ENCODE data around the gene PHF21B.

DNA sequence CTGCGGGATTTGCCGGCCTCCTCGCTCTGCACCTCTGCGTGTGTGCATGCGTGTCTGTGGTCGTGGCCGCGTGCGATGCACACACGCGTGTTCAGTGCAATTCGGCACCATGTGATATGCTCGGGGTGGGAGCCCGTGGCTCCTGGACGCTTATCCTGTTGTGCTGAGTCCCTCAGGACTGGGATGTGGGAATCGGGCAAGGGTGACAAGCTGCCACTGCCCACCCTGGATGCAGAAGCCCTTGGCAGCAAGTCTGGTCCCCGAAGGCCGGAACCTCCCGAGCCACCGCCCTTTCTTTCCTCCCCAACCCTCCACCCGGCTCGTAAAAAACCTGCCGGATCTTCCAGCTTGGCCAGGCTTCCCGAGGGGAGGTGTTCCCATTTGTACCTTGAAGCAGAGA lies 128.2 kb downstream of the PHF21B start:
- TF ChIP-seq POLR2A (IDR thresholded peaks at IDR 0.05; ENCODE audit: low read depth, low read length) (no peak), TAF1 (IDR thresholded peaks at IDR 0.05; ENCODE audit: low read depth, low read length) (no peak), POLR2AphosphoS5 (IDR thresholded peaks at IDR 0.05; ENCODE audit: low read depth, low read length) (no peak), SPI1 (IDR thresholded peaks at IDR 0.05; ENCODE audit: low read depth, low read length) (no peak)
